Measurements from ENCODE around the gene RNF40. TPM values are rescaled to one million over a fixed set of nuclear protein-coding genes. Genes with fewer than 3 reads are reported as not detected.

RNF40 gene
- total RNA-seq = 81.9 and 103 TPM in 2 replicates

GRCh38 chr16:30761928-30762902, at the start of gene RNF40, which contains the start of gene CFAP119:
RNF40 (plus strand) TSS chr16:30762322; CDS start chr16:30762546, 224 bp downstream.
CFAP119 (minus strand) TSS chr16:30762062; CDS start chr16:30761748, 314 bp downstream.

GRCh38 chr16:30747799-30748633, 14.1 kb upstream of the RNF40 start, which contains the start of gene PHKG2:
PHKG2 (plus strand) TSS chr16:30748425; CDS start chr16:30748821, 396 bp downstream.

GRCh38 chr16:30786936-30787612, 25.0 kb downstream of the RNF40 start, which contains the start of gene ZNF629:
ZNF629 (minus strand) TSS chr16:30787205; CDS start chr16:30784482, 2,723 bp downstream.

Other genes starting within 250 kb of the RNF40 start
- gene ZNF768, start 235.8 kb upstream of the RNF40 start, total RNA-seq = 14.3 and 27.5 TPM in 2 replicates
- 9.9 and 19.4 TPM in 2 replicates for gene ZNF747, start 227.5 kb upstream of the RNF40 start, total RNA-seq
- gene ZNF764, start 203.9 kb upstream of the RNF40 start, total RNA-seq = 6.3 and 6.5 TPM in 2 replicates
- gene ZNF688, start 190.6 kb upstream of the RNF40 start, total RNA-seq = 13.2 and 13.6 TPM in 2 replicates
- gene ZNF785, start 176.6 kb upstream of the RNF40 start, total RNA-seq = 6.4 and 8.3 TPM in 2 replicates
- 5.4 and 7.1 TPM in 2 replicates for gene ZNF689, start 151.9 kb upstream of the RNF40 start, total RNA-seq
- 4.8 and 8.8 TPM in 2 replicates for gene PRR14, start 111.4 kb upstream of the RNF40 start, total RNA-seq
- 23.2 and 24.4 TPM in 2 replicates for gene FBRS, start 103.9 kb upstream of the RNF40 start, total RNA-seq
- 26.8 and 30.9 TPM in 2 replicates for gene SRCAP, start 63.2 kb upstream of the RNF40 start, total RNA-seq
- 20.5 and 26.9 TPM in 2 replicates for gene PHKG2, start 13.9 kb upstream of the RNF40 start, total RNA-seq
- gene CFAP119, start 260 bp upstream of the RNF40 start, total RNA-seq = 0.66 and 2.9 TPM in 2 replicates
- gene ZNF629, start 24.9 kb downstream of the RNF40 start, total RNA-seq = 10.5 and 14.7 TPM in 2 replicates
- gene BCL7C, start 131.8 kb downstream of the RNF40 start, total RNA-seq = 40.5 and 50.5 TPM in 2 replicates
- gene CTF1, start 134.3 kb downstream of the RNF40 start, total RNA-seq = 3.3 and 6.1 TPM in 2 replicates
- gene FBXL19, start 161.2 kb downstream of the RNF40 start, total RNA-seq = 21.1 and 28.4 TPM in 2 replicates
- gene ORAI3, start 186.7 kb downstream of the RNF40 start, total RNA-seq = 59.5 and 97.1 TPM in 2 replicates
- gene SETD1A, start 195.4 kb downstream of the RNF40 start, total RNA-seq = 3.8 and 7.1 TPM in 2 replicates
- gene HSD3B7, start 222.9 kb downstream of the RNF40 start, total RNA-seq = 49.7 and 76.7 TPM in 2 replicates
- gene STX1B, start 248.3 kb downstream of the RNF40 start, total RNA-seq = 2.6 and 3.6 TPM in 2 replicates

Data from smooth muscle cell of trachea (primary cell).